Endothelial cell of umbilical vein (primary cell): ENCODE results near the gene CARD8. TPM values are rescaled to one million over a fixed set of nuclear protein-coding genes. Genes with fewer than 3 reads are reported as not detected.
A peak's percentile ranks its signal among the peaks of the same experiment; 100 is the strongest.

Experiments used
- BruUV-seq: library from RNA; stranded (reverse); fragments of 400-500 nt; replicated peaks from 2 replicates; lab custom pipeline; 2021; lab: Mats Ljungman, UMichigan
- CTCF ChIA-PET: fragments of 300-600, 350-600 bp; sonication (Branson Sonifier 250); formaldehyde crosslinking; loops from one replicate; lab custom pipeline; 2021; ENCODE audit warnings: antibody characterized with exemption, inconsistent platforms; lab: Charles Lee
- POLR2A ChIA-PET: fragments of 300-600, 350-600 bp; sonication (Branson Sonifier 250); formaldehyde crosslinking; loops from one replicate; lab custom pipeline; 2021; ENCODE audit warnings: antibody characterized with exemption, inconsistent platforms; lab: Charles Lee
- DNase-seq: peaks from one replicate; pipeline ENCODE4 v3.0.0-alpha.2; 2011; ENCODE audit warnings: low read depth, low spot score
- FAIRE-seq: peaks from 2 replicates; lab custom pipeline; 2011; peaks lifted over from hg19 to GRCh38; lab: Jason Lieb, UNC
- H2AFZ ChIP-seq: 2 replicates; pipeline ENCODE4 v1.6.0; 2012; ENCODE audit warnings: low read depth, low read length, control low read depth, inconsistent platforms
- H3K27ac ChIP-seq: 2 replicates; pipeline ENCODE4 v1.5.1; 2011; ENCODE audit warnings: low read depth, mild to moderate bottlenecking, control low read depth, low read length, moderate library complexity; ENCODE audit not compliant: insufficient read depth
- H3K27me3 ChIP-seq, 2 experiments: 2 replicates each; pipeline versions ENCODE4 v1.6.0 to v1.6.1; 2011; ENCODE audit warnings: low read length in 2 of 2, mixed read lengths in 1 of 2; ENCODE audit not compliant: control insufficient read depth in 2 of 2, insufficient read depth in 2 of 2
- H3K36me3 ChIP-seq, 2 experiments: 2 replicates in 1 of 2; 3 replicates in 1 of 2; pipeline ENCODE4 v1.5.1; 2011; ENCODE audit warnings: low read length in 2 of 2, mild to moderate bottlenecking in 1 of 2, moderate library complexity in 1 of 2; ENCODE audit not compliant: control insufficient read depth in 2 of 2, insufficient read depth in 2 of 2; ENCODE audit errors: extremely low read depth in 1 of 2
- H3K4me1 ChIP-seq: 3 replicates; pipeline ENCODE4 v1.5.1; 2011; ENCODE audit warnings: mild to moderate bottlenecking, low read length; ENCODE audit not compliant: control insufficient read depth, insufficient read depth; ENCODE audit errors: extremely low read depth
- H3K4me2 ChIP-seq: 2 replicates; pipeline ENCODE4 v1.6.1; 2011; ENCODE audit warnings: low read length, control low read depth, mixed read lengths; ENCODE audit not compliant: insufficient read depth
- H3K4me3 ChIP-seq, 3 experiments: fragments of 200-600 bp in 1 of 3; sonication (generic), shearing (Covaris generic) in 1 of 3; replicated peaks in 1 of 3; 2 replicates each; pipeline ENCODE4 v1.5.1; 2011 to 2016; ENCODE audit warnings: control low read depth in 3 of 3, low read length in 3 of 3, mild to moderate bottlenecking in 2 of 3, inconsistent platforms in 1 of 3, low read depth in 1 of 3, moderate library complexity in 1 of 3; ENCODE audit not compliant: insufficient read depth in 1 of 3
- H3K79me2 ChIP-seq: 2 replicates; pipeline ENCODE4 v1.6.0; 2012; ENCODE audit warnings: low read length, inconsistent platforms; ENCODE audit not compliant: control insufficient read depth, insufficient read depth
- H3K9ac ChIP-seq: replicated peaks from 2 replicates; pipeline ENCODE3; 2011; ENCODE audit warnings: low read length, control low read depth; ENCODE audit not compliant: insufficient read depth; ENCODE audit errors: extremely low read depth
- H3K9me1 ChIP-seq: replicated peaks from 3 replicates; pipeline ENCODE4 v1.6.0; 2011; ENCODE audit warnings: mild to moderate bottlenecking, low read length; ENCODE audit not compliant: control insufficient read depth, insufficient read depth; ENCODE audit errors: extremely low read depth
- H3K9me3 ChIP-seq: replicated peaks from 2 replicates; pipeline ENCODE4 v1.5.1; 2012; ENCODE audit warnings: low read length, inconsistent platforms; ENCODE audit not compliant: control insufficient read depth, insufficient read depth
- H4K20me1 ChIP-seq: replicated peaks from 2 replicates; pipeline ENCODE3; 2011; ENCODE audit warnings: mild to moderate bottlenecking, low read length; ENCODE audit not compliant: control insufficient read depth, insufficient read depth; ENCODE audit errors: extremely low read depth
- EZH2 ChIP-seq: IDR thresholded peaks from 2 replicates; pipeline ENCODE4 v1.6.1; 2012; ENCODE audit warnings: borderline replicate concordance, low read depth, mild to moderate bottlenecking, moderate library complexity, low read length, inconsistent platforms; ENCODE audit not compliant: severe bottlenecking
- FOS ChIP-seq: IDR thresholded peaks from 2 replicates; pipeline ENCODE4 v1.6.1; 2011; ENCODE audit warnings: mild to moderate bottlenecking, low read length, moderate library complexity, borderline replicate concordance; ENCODE audit not compliant: insufficient read depth
- GATA2 ChIP-seq: IDR thresholded peaks from 2 replicates; pipeline ENCODE4 v1.7.0; 2011; ENCODE audit warnings: low read depth, mild to moderate bottlenecking, moderate library complexity, mixed read lengths, low read length; ENCODE audit not compliant: insufficient read length, insufficient read depth
- JUN ChIP-seq: IDR thresholded peaks from 2 replicates; pipeline ENCODE4 v1.6.1; 2011; ENCODE audit warnings: borderline replicate concordance, low read depth; ENCODE audit not compliant: insufficient read length, insufficient read depth
- MYC ChIP-seq: IDR thresholded peaks from one replicate; pipeline ENCODE4 v1.6.1; 2011; ENCODE audit warnings: mild to moderate bottlenecking, low read depth, low read length
- POLR2A ChIP-seq: IDR thresholded peaks from 2 replicates; pipeline ENCODE4 v1.6.1; 2012; ENCODE audit warnings: low read depth, mild to moderate bottlenecking, control low read depth, low read length
- POLR2AphosphoS5 ChIP-seq: IDR thresholded peaks from 2 replicates; pipeline ENCODE4 v1.6.1; 2012; ENCODE audit warnings: low read depth, mild to moderate bottlenecking, control low read depth, low read length, moderate library complexity; ENCODE audit not compliant: insufficient read depth
- dilution Hi-C: fragments of 300-500 bp; cut with MboI; formaldehyde crosslinking; loops from one replicate; pipeline ENCODE4 v1.15.0; 2019; ENCODE audit warnings: low sequenced_read_pairs; ENCODE audit not compliant: extremely low pct_ligation_motif_present
- intact Hi-C: fragments of 100-400 bp; cut with micrococcal nuclease; formaldehyde crosslinking; loops from one replicate; pipeline ENCODE4 v1.10.0; 2022
- polyA plus RNA-seq, 4 experiments: library from polyadenylated mRNA; depleted of rRNA in 3 of 4; stranded (reverse) in 3 of 4; unstranded in 1 of 4; fragments of >200 nt; gene quantifications; 2 replicates each; pipeline versions ENCODE4 v1.2.1 to v1.2.3, GENCODE V29; 2011 to 2012; ENCODE audit warnings: missing spikeins in 1 of 4
- total RNA-seq: library from RNA; stranded (reverse); gene quantifications from 2 replicates; pipeline ENCODE4 v1.2.3, GENCODE V29; 2021
- TF ChIP-seq, protein P1 (sequence below): IDR thresholded peaks from 2 replicates; pipeline ENCODE4 v1.6.1; 2011; ENCODE audit not compliant: insufficient read depth, insufficient read length
- TF ChIP-seq, protein P2 (sequence below), 2 donors: IDR thresholded peaks; 1 replicate in 1 of 2; 2 replicates in 1 of 2; pipeline ENCODE4 v1.5.1; 2011; ENCODE audit warnings: low read length in 2 of 2, mild to moderate bottlenecking in 2 of 2, moderate library complexity in 2 of 2, control low read depth in 1 of 2, inconsistent platforms in 1 of 2, low read depth in 1 of 2; ENCODE audit not compliant: insufficient read depth in 1 of 2; ENCODE audit errors: extremely low read depth in 1 of 2

The CARD8 gene
- total and polyA plus RNA-seq, 2 donors (not counting 3 experiments of a cell fraction or from before 2014, with no cell fraction given) = 64.6 to 123 TPM

DNA sequence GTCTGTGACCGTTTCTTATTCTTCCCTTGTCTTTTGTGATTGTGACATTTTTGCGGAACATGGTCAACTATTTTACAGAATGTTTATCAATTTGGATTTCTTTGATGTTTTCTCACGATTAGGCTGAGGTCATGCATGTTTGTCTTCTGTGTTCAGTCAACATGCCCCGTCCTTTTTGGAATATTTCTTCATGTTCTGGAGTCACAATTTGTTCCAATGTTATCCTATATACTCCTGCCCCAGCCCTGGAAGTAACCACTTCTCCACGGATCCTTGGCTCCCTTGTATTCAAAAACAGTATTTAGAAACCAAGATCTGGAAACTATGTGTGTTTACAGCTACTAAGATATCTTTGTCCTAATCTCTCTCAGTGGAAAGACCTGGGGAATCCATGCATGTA lies 9.6 kb downstream of the CARD8 start:
- no peak for TF ChIP-seq POLR2A
- TF ChIP-seq, protein P1, sequence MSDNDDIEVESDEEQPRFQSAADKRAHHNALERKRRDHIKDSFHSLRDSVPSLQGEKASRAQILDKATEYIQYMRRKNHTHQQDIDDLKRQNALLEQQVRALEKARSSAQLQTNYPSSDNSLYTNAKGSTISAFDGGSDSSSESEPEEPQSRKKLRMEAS = no peak
- TF ChIP-seq POLR2AphosphoS5 = no peak
- no peak for TF ChIP-seq MYC
- no peak for TF ChIP-seq FOS
- TF ChIP-seq, protein P2, sequence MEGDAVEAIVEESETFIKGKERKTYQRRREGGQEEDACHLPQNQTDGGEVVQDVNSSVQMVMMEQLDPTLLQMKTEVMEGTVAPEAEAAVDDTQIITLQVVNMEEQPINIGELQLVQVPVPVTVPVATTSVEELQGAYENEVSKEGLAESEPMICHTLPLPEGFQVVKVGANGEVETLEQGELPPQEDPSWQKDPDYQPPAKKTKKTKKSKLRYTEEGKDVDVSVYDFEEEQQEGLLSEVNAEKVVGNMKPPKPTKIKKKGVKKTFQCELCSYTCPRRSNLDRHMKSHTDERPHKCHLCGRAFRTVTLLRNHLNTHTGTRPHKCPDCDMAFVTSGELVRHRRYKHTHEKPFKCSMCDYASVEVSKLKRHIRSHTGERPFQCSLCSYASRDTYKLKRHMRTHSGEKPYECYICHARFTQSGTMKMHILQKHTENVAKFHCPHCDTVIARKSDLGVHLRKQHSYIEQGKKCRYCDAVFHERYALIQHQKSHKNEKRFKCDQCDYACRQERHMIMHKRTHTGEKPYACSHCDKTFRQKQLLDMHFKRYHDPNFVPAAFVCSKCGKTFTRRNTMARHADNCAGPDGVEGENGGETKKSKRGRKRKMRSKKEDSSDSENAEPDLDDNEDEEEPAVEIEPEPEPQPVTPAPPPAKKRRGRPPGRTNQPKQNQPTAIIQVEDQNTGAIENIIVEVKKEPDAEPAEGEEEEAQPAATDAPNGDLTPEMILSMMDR (IDR thresholded peaks at IDR 0.05; ENCODE audit: extremely low read depth in 1 of 2, insufficient read depth in 1 of 2, low read depth in 1 of 2, low read length in 2 of 2) = no peak
- TF ChIP-seq GATA2 = no peak
- TF ChIP-seq JUN = no peak
- no peak for TF ChIP-seq EZH2
- H3K27ac ChIP-seq = peak overlapping the region; percentile 15
- H3K9me1 ChIP-seq = no peaks in the 10 kb centered on the region
- H3K4me2 ChIP-seq = peak overlapping the region; percentile 100
- H3K4me3 ChIP-seq = no peak overlapping the region
- H3K9me3 ChIP-seq = no peaks in the 10 kb centered on the region
- H4K20me1 ChIP-seq = no peaks in the 10 kb centered on the region
- peaks cover 0 to 20% of the 10 kb centered on the region in 2 experiments for H3K36me3 ChIP-seq
- intact Hi-C loops (no loop called here), dilution Hi-C loops (no loop called here)
- no peaks in the 10 kb centered on the region for H3K27me3 ChIP-seq
- ChIA-PET POLR2A (no interaction called here), CTCF (interaction anchor here (0.7 to 1.9 kb wide), 5 partner anchors 9 to 282 kb away, joined by 3 to 21 read pairs (median 4); partner anchors contain the start of gene CARD8)
- peaks cover 60% of the 10 kb centered on the region for H3K79me2 ChIP-seq
- no peak overlapping the region for H3K9ac ChIP-seq
- FAIRE-seq (no peak), DNase-seq (no peak)
- no peak overlapping the region for H2AFZ ChIP-seq
- BruUV-seq = no TSS peak
- H3K4me1 ChIP-seq = peaks cover 55% of the 10 kb centered on the region
